Astrocyte of the spinal cord (primary cell): ENCODE measurements around the gene ACP3.
"Not testable (repeated sequence)": the region's sequence is repeated elsewhere in the genome, so short reads cannot be mapped to it uniquely, and the experiment has no call there.

Experiments
- DNase-seq: peaks from one replicate; pipeline ENCODE4 v3.0.0; 2011; ENCODE audit warnings: low read depth, low spot score
- H3K4me3 ChIP-seq: 2 replicates; pipeline ENCODE4 v1.5.1; 2011; ENCODE audit warnings: low read depth, mild to moderate bottlenecking, low read length, moderate library complexity
- in situ Hi-C: cut with HindIII; loops from 2 replicates; pipeline ENCODE4 v1.10.0; 2017; ENCODE audit warnings: low sequenced_read_pairs
- TF ChIP-seq, protein P1 (sequence below): IDR thresholded peaks from 2 replicates; pipeline ENCODE4 v1.5.1; 2012; ENCODE audit warnings: low read depth, mild to moderate bottlenecking, low read length, inconsistent platforms

The ACP3 gene

DNA sequence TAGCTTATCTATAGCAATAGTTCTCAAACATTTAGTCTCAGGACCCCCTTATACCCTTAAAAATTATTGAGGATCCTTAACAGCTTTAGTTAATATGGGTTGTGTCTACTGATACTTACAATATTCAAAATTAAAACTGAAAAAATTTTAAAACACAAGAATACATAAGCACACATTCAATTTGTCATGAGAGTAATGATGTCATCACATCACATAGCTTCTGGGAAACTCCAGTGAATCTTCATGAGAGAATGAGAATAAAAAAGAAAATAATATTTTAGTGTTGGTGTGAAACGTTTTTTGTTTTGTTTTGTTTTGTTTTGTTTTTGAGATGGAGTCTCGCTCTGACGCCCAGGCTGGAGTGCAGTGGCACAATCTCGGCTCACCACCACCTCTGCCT is 25.2 kb upstream of the ACP3 start:
- DNase-seq, result no peak
- TF ChIP-seq, protein P1, sequence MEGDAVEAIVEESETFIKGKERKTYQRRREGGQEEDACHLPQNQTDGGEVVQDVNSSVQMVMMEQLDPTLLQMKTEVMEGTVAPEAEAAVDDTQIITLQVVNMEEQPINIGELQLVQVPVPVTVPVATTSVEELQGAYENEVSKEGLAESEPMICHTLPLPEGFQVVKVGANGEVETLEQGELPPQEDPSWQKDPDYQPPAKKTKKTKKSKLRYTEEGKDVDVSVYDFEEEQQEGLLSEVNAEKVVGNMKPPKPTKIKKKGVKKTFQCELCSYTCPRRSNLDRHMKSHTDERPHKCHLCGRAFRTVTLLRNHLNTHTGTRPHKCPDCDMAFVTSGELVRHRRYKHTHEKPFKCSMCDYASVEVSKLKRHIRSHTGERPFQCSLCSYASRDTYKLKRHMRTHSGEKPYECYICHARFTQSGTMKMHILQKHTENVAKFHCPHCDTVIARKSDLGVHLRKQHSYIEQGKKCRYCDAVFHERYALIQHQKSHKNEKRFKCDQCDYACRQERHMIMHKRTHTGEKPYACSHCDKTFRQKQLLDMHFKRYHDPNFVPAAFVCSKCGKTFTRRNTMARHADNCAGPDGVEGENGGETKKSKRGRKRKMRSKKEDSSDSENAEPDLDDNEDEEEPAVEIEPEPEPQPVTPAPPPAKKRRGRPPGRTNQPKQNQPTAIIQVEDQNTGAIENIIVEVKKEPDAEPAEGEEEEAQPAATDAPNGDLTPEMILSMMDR, result no peak
- no peak overlapping the region for H3K4me3 ChIP-seq
- in situ Hi-C loops, result no loop called here

DNA sequence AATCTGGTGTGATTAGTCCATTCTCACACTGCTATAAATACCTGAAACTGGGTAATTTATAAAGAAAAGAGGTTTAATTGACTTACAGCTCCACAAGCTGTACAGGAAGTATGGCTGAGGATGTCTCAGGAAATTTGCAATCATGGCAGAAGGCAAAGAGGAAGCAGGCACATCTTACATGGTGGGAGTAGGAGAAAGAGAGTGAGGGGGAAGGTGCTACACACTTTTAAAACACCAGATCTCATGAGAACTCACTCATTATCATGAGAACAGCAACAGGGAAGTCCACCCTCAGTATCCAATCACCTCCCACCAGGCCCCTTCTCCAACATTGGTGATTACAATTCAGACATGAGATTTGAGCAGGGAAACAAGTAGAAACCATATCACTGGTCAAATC is 24.0 kb upstream of the ACP3 start:
- no peak for DNase-seq
- in situ Hi-C loops, result no loop called here
- no peak overlapping the region for H3K4me3 ChIP-seq
- TF ChIP-seq, protein P1, result no peak

DNA sequence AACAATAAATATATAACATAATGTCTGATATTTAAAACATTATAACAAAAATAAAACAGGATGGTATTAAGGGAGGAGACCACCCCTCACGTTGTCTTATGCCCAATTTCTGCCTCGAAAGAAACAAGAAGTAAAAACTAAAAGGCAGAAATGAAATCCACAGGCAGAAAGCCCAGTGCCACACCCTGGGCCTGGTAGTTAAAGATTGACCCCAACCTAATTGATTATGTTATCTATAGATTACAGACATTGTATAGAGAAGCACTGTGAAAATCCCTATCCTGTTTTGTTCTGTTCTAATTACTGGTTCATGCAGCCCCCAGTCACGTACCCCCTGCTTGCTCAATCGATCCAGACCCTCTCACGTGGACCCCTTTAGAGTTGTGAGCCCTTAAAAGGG is 22.3 kb upstream of the ACP3 start:
- in situ Hi-C loops, result no loop called here

GRCh38 chr3:132303336-132304201 is 13.6 kb upstream of the ACP3 start:
- in situ Hi-C loops, DNase-seq, H3K4me3 ChIP-seq: not testable (repeated sequence)

More for the DNA sequence above, 22.3 kb upstream of the ACP3 start:
- TF ChIP-seq, protein P1, result no peak
- no peak overlapping the region for H3K4me3 ChIP-seq
- no peak for DNase-seq

- DNase-seq, in situ Hi-C loops, H3K4me3 ChIP-seq: not testable (repeated sequence)
Observed at GRCh38 chr3:132304351-132304750, 12.9 kb upstream of the ACP3 start.

DNA sequence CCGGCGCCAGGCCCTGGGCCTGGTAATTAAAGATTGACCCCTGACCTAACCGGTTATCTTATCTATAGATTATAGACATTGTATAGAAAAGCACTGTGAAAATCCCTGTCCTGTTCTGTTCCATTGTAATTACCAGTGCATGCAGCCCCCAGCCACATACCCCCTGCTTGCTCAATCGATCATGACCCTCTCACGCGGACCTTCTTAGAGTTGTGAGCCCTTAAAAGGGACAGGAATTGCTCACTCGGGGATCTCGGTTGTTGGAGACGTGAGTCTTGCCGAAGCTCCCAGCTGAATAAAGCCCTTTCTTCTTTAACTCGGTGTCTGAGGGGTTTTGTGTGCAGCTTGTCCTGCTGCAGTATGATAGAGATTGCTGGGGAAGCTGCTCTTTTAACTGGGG is 7.2 kb upstream of the ACP3 start:
- DNase-seq, H3K4me3 ChIP-seq, in situ Hi-C loops: not testable (repeated sequence)

- TF ChIP-seq, protein P1, result no peak
- in situ Hi-C loops, result no loop called here
- H3K4me3 ChIP-seq, result no peak overlapping the region
- DNase-seq, result no peak
Observed at GRCh38 chr3:132311316-132311715, 5.9 kb upstream of the ACP3 start.

GRCh38 chr3:132311841-132312240 is 5.4 kb upstream of the ACP3 start:
- TF ChIP-seq, protein P1, result no peak
- DNase-seq, result peak; percentile 18
- H3K4me3 ChIP-seq, result no peak overlapping the region
- in situ Hi-C loops, result no loop called here
